ENCODE data around the gene IFIT3. TPM values are rescaled to one million over a fixed set of nuclear protein-coding genes. Genes with fewer than 3 reads are reported as not detected.
"Not testable (repeated sequence)": the region's sequence is repeated elsewhere in the genome, so short reads cannot be mapped to it uniquely, and the experiment has no call there.

The IFIT3 gene
- total RNA-seq, 4 donors from 2014 or later: 9.2 to 58.5 (median 17.2) TPM

- no peak for ATAC-seq (ENCODE audit: low FRiP score)
- no peak for DNase-seq (ENCODE audit: low spot score)
- TF ChIP-seq, protein P1, sequence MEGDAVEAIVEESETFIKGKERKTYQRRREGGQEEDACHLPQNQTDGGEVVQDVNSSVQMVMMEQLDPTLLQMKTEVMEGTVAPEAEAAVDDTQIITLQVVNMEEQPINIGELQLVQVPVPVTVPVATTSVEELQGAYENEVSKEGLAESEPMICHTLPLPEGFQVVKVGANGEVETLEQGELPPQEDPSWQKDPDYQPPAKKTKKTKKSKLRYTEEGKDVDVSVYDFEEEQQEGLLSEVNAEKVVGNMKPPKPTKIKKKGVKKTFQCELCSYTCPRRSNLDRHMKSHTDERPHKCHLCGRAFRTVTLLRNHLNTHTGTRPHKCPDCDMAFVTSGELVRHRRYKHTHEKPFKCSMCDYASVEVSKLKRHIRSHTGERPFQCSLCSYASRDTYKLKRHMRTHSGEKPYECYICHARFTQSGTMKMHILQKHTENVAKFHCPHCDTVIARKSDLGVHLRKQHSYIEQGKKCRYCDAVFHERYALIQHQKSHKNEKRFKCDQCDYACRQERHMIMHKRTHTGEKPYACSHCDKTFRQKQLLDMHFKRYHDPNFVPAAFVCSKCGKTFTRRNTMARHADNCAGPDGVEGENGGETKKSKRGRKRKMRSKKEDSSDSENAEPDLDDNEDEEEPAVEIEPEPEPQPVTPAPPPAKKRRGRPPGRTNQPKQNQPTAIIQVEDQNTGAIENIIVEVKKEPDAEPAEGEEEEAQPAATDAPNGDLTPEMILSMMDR (IDR thresholded peaks at IDR 0.05): no peak
Measured at GRCh38 chr10:89309156-89310055, 18.4 kb upstream of the IFIT3 start.

DNA sequence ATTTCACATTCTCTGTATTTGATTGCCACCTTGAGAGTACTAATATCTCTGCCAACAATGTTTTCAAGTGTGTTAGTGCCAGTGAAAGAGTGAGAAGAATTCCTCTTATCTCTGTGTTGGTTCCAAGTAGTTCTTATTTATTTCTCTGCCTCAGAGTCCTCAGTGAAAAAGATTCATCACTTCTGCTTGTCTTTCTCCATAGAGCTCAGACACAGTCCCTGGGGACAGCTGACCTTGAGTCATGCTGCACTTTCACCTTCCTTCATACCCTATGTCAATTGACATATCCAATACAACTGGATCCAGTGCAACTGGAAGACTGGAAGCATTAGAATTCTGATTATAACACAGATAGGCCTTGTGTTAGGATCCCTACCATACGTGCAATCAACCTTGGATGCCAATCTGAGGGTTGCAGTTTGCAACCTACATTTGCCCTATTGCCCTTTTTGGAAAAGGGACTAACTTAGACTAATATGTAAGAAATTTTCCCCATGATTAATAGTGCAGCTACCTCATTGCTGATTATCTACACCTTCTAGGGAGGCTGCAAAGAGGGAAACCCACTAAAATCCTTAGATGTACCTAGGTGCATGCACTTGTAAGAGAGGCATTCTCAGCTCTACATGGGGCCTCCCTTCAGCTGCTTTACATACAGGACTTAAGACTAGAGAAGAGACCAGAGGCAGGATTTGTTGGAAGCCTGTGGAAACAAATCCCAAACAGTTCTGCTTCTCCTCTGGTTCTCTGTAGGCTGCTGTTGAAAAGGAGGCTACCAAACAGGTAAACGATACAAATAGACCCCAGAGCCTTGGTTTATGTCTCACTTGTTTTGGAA lies 17.5 kb upstream of the IFIT3 start:
- DNase-seq (ENCODE audit: low spot score) (no peak), ATAC-seq (ENCODE audit: low FRiP score) (no peak)
- TF ChIP-seq, protein P1 (IDR thresholded peaks at IDR 0.05): no peak

DNA sequence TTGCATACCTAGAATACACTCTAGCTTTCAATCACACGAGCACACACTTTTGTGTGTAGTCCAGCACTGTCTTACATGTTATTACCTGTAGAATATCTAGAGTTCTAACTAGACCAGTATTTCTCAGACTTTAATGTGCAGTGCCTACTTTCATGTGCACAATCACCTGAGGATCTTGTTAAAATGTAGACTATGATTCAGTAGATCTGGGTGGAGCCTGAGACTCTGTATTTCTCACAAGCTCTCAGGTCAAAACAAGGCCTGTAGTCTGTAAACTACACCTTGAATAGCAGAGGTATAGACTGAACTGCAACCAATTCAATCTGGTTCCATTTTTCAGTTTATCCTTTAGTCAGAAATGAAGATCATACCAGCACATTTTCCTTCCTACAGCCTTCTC lies 14.8 kb upstream of the IFIT3 start:
- no peak for ATAC-seq (ENCODE audit: low FRiP score)

GRCh38 chr10:89314676-89315075 lies 13.1 kb upstream of the IFIT3 start:
- TF ChIP-seq, protein P1 (IDR thresholded peaks at IDR 0.05): no peak
- ATAC-seq (ENCODE audit: low FRiP score) (no peak), DNase-seq (ENCODE audit: low spot score) (no peak)

More for the DNA sequence above, 14.8 kb upstream of the IFIT3 start:
- no peak for DNase-seq (ENCODE audit: low spot score)
- TF ChIP-seq, protein P1 (IDR thresholded peaks at IDR 0.05): no peak

DNA sequence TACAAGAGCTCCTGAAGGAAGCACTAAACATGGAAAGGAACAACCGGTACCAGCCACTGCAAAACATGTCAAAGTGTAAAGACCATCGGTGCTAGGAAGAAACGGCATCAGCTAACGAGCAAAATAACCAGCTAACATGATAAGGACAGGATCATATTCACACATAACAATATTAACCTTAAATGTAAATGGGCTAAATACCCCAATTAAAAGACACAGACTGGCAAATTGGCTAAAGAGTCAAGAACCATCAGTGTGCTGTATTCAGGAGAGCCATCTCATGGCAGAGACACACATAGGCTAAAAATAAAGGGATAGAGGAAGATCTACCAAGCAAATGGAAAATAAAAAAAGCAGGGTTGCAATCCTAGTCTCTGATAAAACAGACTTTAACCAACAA lies 9.8 kb upstream of the IFIT3 start:
- ATAC-seq (ENCODE audit: low FRiP score); DNase-seq (ENCODE audit: low spot score): not testable (repeated sequence)

GRCh38 chr10:89325081-89325480 lies 2.7 kb upstream of the IFIT3 start:
- ATAC-seq (ENCODE audit: low FRiP score); DNase-seq (ENCODE audit: low spot score): not testable (repeated sequence)

DNA sequence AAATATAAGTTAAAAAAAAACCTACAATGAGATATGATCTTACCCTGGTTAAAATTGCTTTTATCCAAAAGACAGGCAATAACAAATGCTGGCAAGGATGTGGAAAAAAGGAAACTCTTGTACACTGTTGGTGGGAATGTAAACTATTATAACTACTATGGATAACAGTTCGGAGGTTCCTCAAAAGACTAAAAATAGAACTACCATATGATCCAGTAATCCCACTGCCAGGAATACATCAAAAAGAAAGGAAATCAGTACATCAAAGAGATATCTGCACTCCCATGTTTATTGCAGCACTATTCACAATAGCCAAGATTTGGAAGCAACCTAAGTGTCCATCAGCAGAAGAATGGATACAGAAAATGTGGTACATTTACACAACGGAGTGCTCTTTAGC lies 1.9 kb upstream of the IFIT3 start:
- ATAC-seq (ENCODE audit: low FRiP score); DNase-seq (ENCODE audit: low spot score): not testable (repeated sequence)

- ATAC-seq (ENCODE audit: low FRiP score) (no peak), DNase-seq (ENCODE audit: low spot score) (no peak)
- TF ChIP-seq, protein P1 (IDR thresholded peaks at IDR 0.05): no peak
Measured at GRCh38 chr10:89329151-89329550, 1.4 kb downstream of the IFIT3 start.

DNA sequence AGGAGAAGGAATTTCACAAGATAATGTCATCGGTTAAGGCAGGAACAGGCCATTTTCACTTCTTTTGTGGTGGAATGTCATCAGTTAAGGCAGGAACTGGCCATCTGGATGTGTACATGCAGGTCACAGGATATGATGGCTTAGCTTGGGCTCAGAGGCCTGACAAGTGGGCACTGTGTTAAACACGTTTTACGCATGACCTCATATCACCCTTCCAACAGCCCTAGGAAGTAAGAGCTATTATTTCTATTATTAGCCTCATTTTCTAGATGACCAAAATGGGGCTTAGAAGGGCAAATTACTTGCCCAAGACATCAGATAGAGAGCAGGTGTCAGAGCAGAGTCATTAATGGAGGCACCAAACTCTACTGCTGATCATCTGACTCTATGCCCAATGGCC lies 2.2 kb downstream of the IFIT3 start:
- not testable (repeated sequence) for DNase-seq (ENCODE audit: low spot score); ATAC-seq (ENCODE audit: low FRiP score)

Measured in omental fat pad (tissue), 4 donors.